Activated T-helper 1 cell treated with anti-CD3 and anti-CD28 coated beads, Interleukin-2, amount 50 U/mL, for 16 hours (primary cell): ENCODE measurements around the gene ADAM15.

Experiments used
- DNase-seq, 2 donors: peaks; one replicate each; pipeline ENCODE4 v3.0.0-alpha.2; 2020; ENCODE audit warnings: low read depth in 1 of 2, low spot score in 1 of 2

The ADAM15 gene

GRCh38 chr1:155012026-155012546 lies 39.0 kb upstream of the ADAM15 start:
- DNase-seq = no peak

GRCh38 chr1:155012776-155013602 lies 38.1 kb upstream of the ADAM15 start:
- DNase-seq = no peak

GRCh38 chr1:155013632-155014031 lies 37.5 kb upstream of the ADAM15 start:
- no peak for DNase-seq

DNA sequence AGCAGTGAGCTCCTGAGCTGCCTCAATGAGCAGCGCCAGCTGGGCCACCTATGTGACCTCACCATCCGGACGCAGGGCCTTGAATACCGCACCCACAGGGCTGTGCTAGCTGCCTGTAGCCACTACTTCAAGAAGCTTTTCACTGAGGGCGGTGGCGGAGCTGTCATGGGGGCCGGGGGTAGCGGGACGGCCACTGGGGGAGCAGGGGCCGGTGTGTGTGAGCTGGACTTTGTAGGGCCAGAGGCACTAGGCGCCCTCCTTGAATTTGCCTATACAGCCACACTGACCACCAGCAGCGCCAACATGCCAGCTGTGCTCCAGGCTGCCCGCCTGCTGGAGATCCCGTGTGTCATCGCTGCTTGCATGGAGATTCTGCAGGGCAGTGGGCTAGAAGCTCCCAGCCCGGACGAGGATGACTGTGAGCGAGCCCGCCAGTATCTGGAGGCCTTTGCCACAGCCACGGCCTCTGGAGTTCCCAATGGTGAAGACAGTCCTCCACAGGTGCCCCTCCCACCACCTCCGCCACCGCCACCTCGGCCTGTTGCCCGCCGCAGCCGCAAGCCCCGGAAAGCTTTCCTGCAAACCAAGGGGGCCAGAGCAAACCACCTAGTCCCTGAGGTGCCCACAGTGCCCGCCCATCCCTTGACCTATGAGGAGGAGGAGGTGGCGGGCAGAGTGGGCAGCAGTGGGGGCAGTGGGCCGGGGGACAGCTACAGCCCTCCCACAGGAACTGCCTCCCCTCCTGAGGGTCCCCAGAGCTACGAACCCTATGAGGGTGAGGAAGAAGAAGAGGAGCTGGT lies 36.2 kb upstream of the ADAM15 start:
- DNase-seq = no peak

- no peak for DNase-seq
Measured at GRCh38 chr1:155015527-155016230, 35.4 kb upstream of the ADAM15 start.

GRCh38 chr1:155016231-155016831 lies 34.8 kb upstream of the ADAM15 start:
- DNase-seq = no peak

GRCh38 chr1:155017041-155017945 lies 33.8 kb upstream of the ADAM15 start:
- DNase-seq = peak; percentile 79 to 89

DNA sequence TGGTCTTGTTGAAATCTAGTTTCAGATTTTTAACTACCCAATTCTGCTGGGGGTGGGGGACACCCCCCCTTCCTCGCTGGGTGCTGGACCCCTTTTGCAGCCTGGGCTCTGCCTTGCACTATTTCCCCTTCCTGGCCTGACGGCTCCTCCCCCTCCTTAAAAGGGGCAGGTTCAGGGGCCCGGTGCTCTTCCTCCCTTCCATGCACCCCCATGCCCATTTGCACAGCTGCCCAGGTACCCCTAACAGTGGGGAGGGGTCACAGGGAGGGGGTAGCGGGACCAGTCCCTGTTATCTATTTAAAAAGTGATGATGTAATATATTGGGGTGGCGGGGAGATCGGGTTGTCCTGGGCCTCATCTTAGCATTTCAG lies 33.2 kb upstream of the ADAM15 start:
- no peak for DNase-seq

GRCh38 chr1:155018617-155019348 lies 32.3 kb upstream of the ADAM15 start:
- DNase-seq = no peak

DNA sequence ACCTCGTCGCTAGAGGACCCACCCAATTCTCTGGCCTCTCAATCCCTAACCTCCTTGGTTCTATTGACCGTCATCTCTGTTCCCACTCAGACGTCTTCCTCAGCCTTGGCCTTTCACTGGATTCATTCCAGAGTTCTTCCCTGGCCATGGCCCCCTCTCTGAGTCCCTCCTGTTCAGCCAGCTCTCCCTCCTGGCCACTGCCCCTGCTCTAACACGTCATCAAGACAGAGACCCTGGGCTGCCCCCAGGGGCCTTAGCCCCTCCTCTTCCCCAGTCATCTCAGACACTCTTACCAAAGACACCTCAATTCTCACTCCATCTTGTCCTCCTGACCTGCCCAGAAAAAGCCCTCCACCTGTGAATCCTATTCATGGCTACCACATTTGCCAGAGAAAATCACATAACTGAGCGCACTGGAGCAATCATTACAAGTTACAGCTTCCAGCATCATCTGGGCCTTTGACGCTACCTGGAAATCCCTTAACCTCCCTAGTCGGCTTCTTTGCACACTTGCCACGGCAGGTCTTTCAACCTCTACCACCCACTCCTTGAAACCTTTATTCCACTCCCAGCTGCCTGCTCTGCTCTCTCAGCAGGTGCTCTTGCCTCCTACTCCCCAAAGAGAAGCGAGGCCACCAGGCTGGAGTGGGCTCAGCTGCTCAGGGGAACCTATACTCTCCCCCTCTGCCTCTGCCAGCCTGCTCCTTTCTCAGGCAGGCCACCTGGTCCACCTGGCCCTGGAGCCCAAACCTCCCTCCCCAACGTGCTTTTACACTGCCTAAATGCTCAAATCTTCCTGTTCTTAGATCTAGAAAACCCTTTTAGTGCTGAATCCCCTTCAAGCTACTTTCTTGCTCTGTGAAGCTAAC lies 31.5 kb upstream of the ADAM15 start:
- no peak for DNase-seq

- DNase-seq = no peak
Measured at GRCh38 chr1:155022136-155022926, 28.8 kb upstream of the ADAM15 start.

DNA sequence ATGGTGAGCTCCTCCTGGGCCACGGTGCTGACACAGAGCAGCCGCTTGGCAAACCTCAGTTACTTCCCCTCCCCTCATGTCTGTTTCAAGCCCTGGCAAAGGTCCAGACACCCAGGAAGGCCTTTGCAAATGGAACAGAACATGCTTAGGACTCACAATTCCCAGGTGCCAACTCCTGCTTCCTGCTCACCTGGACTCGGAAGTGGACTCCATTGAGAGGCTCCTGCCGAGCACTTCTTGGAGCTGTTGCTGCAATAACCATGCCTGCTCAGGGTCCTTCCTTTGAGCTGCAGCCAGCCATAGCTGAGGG lies 28.2 kb upstream of the ADAM15 start:
- DNase-seq = no peak

DNA sequence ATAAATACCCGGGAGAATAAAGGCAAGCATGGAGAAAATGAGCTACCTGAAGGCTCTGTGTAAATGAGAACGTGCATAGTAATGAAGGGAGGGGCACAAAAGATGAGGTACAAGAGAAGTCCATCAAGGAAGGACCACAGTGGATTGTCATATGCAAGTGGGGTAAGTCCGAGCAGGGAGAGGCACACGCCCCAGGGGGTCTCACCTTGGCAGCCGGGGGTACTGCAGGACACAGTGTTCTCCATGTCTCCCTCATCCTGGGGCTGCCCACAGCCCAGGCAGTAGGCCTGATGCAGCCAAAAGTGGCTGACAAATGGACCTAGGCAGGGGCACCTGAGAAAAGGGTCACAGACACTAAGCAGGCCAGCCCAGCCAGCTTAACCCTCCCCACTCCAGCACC lies 27.5 kb upstream of the ADAM15 start:
- no peak for DNase-seq

GRCh38 chr1:155024315-155024714 lies 26.8 kb upstream of the ADAM15 start:
- DNase-seq = no peak

DNA sequence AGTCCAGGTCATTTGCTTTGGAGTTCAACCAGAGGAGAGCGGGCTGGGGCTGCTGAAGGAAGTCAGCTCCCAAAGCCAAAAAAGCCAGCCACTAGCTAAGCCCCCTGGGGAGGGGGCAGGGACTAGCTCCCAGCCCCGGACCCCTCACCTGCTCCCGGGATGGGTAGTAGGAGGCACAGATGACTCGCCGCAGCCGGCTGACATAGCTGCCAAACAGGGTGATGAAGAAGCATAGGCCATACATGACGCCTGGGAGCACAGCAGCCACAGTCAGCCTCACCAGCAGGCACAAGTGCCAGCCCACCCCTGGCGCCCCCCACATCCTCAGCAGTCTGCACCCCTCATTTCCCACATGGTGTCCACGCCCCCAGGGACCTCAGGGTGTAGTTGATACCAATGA lies 25.0 kb upstream of the ADAM15 start:
- DNase-seq = no peak

DNA sequence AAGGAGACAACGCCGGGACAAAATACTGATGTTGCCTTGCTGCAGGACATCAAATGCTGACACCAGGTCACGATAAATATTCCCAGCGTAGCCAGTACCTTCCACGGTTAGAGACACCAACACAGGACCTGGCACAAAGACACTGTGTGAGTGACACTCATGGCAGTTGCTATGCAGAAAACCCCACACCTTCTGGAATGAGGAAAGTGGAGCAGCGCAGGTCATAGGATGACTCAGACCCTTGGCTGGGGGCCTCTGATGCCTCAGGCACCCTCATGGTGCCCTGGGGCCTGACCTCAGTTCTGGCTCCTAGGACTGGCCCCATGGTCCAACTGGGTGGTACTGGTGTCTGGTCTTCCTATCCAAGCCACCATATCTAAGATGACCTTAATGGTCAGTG lies 24.5 kb upstream of the ADAM15 start:
- no peak for DNase-seq

DNA sequence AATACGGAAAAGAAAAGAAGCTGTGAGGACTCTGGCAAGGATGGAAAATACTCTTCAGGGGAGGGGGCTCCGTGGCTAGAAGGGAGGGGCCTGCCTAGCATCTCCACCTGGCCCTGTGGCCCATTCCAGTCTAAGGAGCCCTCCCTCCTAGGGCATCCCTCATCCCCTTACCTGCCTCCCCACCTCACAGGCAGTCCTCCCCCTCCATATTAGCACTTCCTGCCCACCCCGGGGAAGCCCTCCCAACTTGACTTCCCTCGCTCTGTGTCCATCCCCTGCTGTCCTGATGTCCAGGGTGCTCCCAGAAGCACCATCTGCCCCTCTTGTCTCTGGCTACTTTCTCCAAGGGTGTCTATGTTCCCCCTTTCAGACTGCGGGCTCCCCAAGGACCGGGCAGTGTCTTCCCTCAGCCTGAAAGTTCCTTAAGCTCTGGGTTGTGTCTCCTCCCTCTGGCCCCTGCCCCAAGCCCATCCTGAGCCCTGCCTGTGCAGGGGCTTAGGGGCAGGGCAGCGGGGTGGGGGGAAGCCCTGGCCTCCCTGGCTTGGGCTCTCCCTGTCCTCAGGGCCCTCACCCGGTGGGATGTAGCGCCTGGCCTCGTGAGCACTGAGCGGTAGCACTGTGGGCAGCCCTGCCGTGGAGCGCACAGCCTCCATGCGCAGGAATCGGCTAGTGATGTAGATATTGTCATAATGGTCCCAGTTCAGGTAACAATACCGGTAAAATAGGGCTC lies 21.4 kb upstream of the ADAM15 start:
- DNase-seq = no peak
